ENCODE measurements around the gene UBE4B. TPM values are rescaled to one million over a fixed set of nuclear protein-coding genes. Genes with fewer than 3 reads are reported as not detected.
A peak's percentile ranks its signal among the peaks of the same experiment; 100 is the strongest.
"Not testable (repeated sequence)": the region's sequence is repeated elsewhere in the genome, so short reads cannot be mapped to it uniquely, and the experiment has no call there.

UBE4B gene
- total and polyA plus RNA-seq, 2 experiments from 2014 or later, result 28.4 to 115 TPM

DNA sequence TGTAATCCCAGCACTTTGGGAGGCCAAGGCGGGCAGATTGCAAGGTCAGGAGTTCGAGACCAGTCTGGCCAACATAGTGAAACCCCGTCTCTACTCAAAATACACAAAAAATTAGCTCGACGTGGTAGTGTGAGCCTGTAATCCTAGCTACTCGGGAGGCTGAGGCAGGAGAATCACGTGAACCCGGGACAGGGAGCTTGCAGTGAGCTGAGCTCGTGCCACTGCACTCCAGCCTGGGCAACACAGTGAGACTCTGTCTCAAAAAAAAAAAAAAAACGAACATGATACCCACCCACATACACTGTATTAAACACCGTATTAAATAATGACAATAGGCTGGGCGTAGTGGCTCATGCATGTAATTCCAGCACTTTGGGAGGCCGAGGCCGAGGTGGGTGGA lies 172.4 kb downstream of the UBE4B start:
- H3K4me1 ChIP-seq (ENCODE audit: insufficient read depth); H3K27me3 Mint-ChIP-seq (ENCODE audit: insufficient read depth, low read depth, poor library complexity); H2AFZ ChIP-seq; H3K4me1 Mint-ChIP-seq; H3K4me2 ChIP-seq; H3K27ac ChIP-seq (ENCODE audit: low read depth); H3K4me3 ChIP-seq; H4K20me1 ChIP-seq (replicated peaks; ENCODE audit: insufficient read depth); H3K36me3 Mint-ChIP-seq (ENCODE audit: low read depth); H3K27me3 ChIP-seq (ENCODE audit: insufficient read depth); H3K27ac Mint-ChIP-seq; H3K36me3 ChIP-seq (ENCODE audit: insufficient read depth); H3K79me2 ChIP-seq (replicated peaks; ENCODE audit: insufficient read depth); H3F3A ChIP-seq (replicated peaks; ENCODE audit: low read depth); H3K9me3 Mint-ChIP-seq; H3K9me2 ChIP-seq (ENCODE audit: insufficient read depth); ATAC-seq; DNase-seq (ENCODE audit: low spot score); H3K4me3 Mint-ChIP-seq: not testable (repeated sequence)

DNA sequence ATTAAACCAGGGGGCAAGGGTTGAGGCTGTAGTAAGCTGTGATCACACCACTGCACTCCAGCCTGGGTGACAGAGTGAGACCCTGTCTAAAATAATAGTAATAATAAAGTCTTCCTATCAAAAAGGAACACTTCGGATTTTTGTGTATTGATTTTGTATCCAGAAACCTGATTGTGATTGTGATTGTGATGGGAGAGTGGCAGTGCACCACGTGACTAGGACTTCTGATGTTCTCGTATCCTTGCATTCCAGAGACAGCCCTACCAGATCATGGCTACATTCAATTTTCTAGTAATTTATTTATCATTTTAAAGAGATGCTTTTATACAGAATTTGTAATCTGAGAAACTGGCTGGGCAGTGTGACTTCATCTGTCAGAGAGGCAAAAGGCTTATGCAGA lies 175.1 kb downstream of the UBE4B start:
- no peak overlapping the region for H3K4me3 ChIP-seq
- ATAC-seq (no peak), DNase-seq (ENCODE audit: low spot score) (no peak)
- H3K36me3 ChIP-seq (ENCODE audit: insufficient read depth), result no peaks in the 10 kb centered on the region
- TF ChIP-seq, protein P1, sequence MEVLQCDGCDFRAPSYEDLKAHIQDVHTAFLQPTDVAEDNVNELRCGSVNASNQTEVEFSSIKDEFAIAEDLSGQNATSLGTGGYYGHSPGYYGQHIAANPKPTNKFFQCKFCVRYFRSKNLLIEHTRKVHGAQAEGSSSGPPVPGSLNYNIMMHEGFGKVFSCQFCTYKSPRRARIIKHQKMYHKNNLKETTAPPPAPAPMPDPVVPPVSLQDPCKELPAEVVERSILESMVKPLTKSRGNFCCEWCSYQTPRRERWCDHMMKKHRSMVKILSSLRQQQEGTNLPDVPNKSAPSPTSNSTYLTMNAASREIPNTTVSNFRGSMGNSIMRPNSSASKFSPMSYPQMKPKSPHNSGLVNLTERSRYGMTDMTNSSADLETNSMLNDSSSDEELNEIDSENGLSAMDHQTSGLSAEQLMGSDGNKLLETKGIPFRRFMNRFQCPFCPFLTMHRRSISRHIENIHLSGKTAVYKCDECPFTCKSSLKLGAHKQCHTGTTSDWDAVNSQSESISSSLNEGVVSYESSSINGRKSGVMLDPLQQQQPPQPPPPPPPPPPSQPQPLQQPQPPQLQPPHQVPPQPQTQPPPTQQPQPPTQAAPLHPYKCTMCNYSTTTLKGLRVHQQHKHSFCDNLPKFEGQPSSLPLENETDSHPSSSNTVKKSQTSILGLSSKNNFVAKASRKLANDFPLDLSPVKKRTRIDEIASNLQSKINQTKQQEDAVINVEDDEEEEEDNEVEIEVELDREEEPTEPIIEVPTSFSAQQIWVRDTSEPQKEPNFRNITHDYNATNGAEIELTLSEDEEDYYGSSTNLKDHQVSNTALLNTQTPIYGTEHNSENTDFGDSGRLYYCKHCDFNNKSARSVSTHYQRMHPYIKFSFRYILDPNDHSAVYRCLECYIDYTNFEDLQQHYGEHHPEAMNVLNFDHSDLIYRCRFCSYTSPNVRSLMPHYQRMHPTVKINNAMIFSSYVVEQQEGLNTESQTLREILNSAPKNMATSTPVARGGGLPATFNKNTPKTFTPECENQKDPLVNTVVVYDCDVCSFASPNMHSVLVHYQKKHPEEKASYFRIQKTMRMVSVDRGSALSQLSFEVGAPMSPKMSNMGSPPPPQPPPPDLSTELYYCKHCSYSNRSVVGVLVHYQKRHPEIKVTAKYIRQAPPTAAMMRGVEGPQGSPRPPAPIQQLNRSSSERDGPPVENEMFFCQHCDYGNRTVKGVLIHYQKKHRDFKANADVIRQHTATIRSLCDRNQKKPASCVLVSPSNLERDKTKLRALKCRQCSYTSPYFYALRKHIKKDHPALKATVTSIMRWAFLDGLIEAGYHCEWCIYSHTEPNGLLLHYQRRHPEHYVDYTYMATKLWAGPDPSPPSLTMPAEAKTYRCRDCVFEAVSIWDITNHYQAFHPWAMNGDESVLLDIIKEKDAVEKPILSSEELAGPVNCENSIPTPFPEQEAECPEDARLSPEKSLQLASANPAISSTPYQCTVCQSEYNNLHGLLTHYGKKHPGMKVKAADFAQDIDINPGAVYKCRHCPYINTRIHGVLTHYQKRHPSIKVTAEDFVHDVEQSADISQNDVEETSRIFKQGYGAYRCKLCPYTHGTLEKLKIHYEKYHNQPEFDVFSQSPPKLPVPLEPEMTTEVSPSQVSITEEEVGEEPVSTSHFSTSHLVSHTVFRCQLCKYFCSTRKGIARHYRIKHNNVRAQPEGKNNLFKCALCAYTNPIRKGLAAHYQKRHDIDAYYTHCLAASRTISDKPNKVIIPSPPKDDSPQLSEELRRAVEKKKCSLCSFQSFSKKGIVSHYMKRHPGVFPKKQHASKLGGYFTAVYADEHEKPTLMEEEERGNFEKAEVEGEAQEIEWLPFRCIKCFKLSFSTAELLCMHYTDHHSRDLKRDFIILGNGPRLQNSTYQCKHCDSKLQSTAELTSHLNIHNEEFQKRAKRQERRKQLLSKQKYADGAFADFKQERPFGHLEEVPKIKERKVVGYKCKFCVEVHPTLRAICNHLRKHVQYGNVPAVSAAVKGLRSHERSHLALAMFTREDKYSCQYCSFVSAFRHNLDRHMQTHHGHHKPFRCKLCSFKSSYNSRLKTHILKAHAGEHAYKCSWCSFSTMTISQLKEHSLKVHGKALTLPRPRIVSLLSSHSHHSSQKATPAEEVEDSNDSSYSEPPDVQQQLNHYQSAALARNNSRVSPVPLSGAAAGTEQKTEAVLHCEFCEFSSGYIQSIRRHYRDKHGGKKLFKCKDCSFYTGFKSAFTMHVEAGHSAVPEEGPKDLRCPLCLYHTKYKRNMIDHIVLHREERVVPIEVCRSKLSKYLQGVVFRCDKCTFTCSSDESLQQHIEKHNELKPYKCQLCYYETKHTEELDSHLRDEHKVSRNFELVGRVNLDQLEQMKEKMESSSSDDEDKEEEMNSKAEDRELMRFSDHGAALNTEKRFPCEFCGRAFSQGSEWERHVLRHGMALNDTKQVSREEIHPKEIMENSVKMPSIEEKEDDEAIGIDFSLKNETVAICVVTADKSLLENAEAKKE (CRISPR knock-in tag; IDR thresholded peaks at IDR 0.05), result no peak
- TF ChIP-seq ZNF114 (CRISPR knock-in tag; IDR thresholded peaks at IDR 0.05) (no peak), POLR2AphosphoS5 (IDR thresholded peaks at IDR 0.05; ENCODE audit: low read depth) (no peak), CREB1 (CRISPR knock-in tag; IDR thresholded peaks at IDR 0.05; ENCODE audit: low read depth) (no peak), STAT1 (IDR thresholded peaks at IDR 0.05; ENCODE audit: unreplicated experiment) (no peak), JUNB (IDR thresholded peaks at IDR 0.05; ENCODE audit: unreplicated experiment) (no peak)
- TF ChIP-seq, protein P2, sequence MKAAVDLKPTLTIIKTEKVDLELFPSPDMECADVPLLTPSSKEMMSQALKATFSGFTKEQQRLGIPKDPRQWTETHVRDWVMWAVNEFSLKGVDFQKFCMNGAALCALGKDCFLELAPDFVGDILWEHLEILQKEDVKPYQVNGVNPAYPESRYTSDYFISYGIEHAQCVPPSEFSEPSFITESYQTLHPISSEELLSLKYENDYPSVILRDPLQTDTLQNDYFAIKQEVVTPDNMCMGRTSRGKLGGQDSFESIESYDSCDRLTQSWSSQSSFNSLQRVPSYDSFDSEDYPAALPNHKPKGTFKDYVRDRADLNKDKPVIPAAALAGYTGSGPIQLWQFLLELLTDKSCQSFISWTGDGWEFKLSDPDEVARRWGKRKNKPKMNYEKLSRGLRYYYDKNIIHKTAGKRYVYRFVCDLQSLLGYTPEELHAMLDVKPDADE (IDR thresholded peaks at IDR 0.05), result no peak
- TF ChIP-seq, protein P3, sequence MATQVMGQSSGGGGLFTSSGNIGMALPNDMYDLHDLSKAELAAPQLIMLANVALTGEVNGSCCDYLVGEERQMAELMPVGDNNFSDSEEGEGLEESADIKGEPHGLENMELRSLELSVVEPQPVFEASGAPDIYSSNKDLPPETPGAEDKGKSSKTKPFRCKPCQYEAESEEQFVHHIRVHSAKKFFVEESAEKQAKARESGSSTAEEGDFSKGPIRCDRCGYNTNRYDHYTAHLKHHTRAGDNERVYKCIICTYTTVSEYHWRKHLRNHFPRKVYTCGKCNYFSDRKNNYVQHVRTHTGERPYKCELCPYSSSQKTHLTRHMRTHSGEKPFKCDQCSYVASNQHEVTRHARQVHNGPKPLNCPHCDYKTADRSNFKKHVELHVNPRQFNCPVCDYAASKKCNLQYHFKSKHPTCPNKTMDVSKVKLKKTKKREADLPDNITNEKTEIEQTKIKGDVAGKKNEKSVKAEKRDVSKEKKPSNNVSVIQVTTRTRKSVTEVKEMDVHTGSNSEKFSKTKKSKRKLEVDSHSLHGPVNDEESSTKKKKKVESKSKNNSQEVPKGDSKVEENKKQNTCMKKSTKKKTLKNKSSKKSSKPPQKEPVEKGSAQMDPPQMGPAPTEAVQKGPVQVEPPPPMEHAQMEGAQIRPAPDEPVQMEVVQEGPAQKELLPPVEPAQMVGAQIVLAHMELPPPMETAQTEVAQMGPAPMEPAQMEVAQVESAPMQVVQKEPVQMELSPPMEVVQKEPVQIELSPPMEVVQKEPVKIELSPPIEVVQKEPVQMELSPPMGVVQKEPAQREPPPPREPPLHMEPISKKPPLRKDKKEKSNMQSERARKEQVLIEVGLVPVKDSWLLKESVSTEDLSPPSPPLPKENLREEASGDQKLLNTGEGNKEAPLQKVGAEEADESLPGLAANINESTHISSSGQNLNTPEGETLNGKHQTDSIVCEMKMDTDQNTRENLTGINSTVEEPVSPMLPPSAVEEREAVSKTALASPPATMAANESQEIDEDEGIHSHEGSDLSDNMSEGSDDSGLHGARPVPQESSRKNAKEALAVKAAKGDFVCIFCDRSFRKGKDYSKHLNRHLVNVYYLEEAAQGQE (IDR thresholded peaks at IDR 0.05; ENCODE audit: unreplicated experiment), result no peak
- H3K27ac Mint-ChIP-seq, result no peak overlapping the region
- no peak overlapping the region for H3K4me2 ChIP-seq
- no peaks in the 10 kb centered on the region for H3K27me3 ChIP-seq (ENCODE audit: insufficient read depth)
- H3K36me3 Mint-ChIP-seq (ENCODE audit: low read depth), result no peaks in the 10 kb centered on the region
- no peaks in the 10 kb centered on the region for H3K9me2 ChIP-seq (ENCODE audit: insufficient read depth)
- H3K27me3 Mint-ChIP-seq (ENCODE audit: insufficient read depth, low read depth, poor library complexity), result peaks cover 20% of the 10 kb centered on the region
- H2AFZ ChIP-seq, result no peak overlapping the region
- H3F3A ChIP-seq (replicated peaks; ENCODE audit: low read depth), result peaks cover 3% of the 10 kb centered on the region; the same call in 1 of the 2 replicates
- H3K4me3 Mint-ChIP-seq, result 0 out of 3 replicates have a peak overlapping the region, but pooled peaks have one; percentile 27
- H3K4me1 ChIP-seq (ENCODE audit: insufficient read depth), result peaks cover 10% of the 10 kb centered on the region
- H3K79me2 ChIP-seq (replicated peaks; ENCODE audit: insufficient read depth), result peaks cover 19% of the 10 kb centered on the region
- no peak overlapping the region for H3K27ac ChIP-seq (ENCODE audit: low read depth)
- no peaks in the 10 kb centered on the region for H3K9me3 Mint-ChIP-seq
- 0 out of 2 replicates have a peak, but pooled peaks cover 9% of the 10 kb centered on the region for H4K20me1 ChIP-seq (replicated peaks; ENCODE audit: insufficient read depth)
- H3K4me1 Mint-ChIP-seq, result peaks cover 17% of the 10 kb centered on the region

Measured in GM23338 (cell line).